CD14-positive monocyte (primary cell): Measurements from ENCODE around the gene DLGAP1. TPM values are rescaled to one million over a fixed set of nuclear protein-coding genes. Genes with fewer than 3 reads are reported as not detected.

Experiments
- DNase-seq, 3 donors: peaks; one replicate each; pipeline ENCODE4 v3.0.0-alpha.2; 2011 to 2022
- H2AFZ ChIP-seq: 2 replicates; pipeline ENCODE4 v1.6.0; 2012; ENCODE audit warnings: mild to moderate bottlenecking, low read depth, low read length, inconsistent platforms; ENCODE audit not compliant: insufficient read depth, poor library complexity, severe bottlenecking
- H3K27ac ChIP-seq, 2 donors: 1 replicate in 1 of 2; 2 replicates in 1 of 2; pipeline ENCODE4 v1.5.1; 2012 to 2013; ENCODE audit warnings: low read length in 2 of 2, control low read depth in 1 of 2, inconsistent platforms in 1 of 2, low read depth in 1 of 2, mild to moderate bottlenecking in 1 of 2
- H3K27me3 ChIP-seq, 2 donors: one replicate each; pipeline versions ENCODE4 v1.6.0 to v1.6.1; 2011 to 2013; ENCODE audit warnings: low read length in 2 of 2; ENCODE audit not compliant: control insufficient read depth in 2 of 2, insufficient read depth in 2 of 2
- H3K36me3 ChIP-seq, 2 donors: replicated peaks in 1 of 2; 1 replicate in 1 of 2; 2 replicates in 1 of 2; pipeline versions ENCODE4 v1.5.1 to v1.6.1; 2012 to 2013; ENCODE audit warnings: low read length in 2 of 2, control low read depth in 1 of 2, inconsistent platforms in 1 of 2, mild to moderate bottlenecking in 1 of 2; ENCODE audit not compliant: insufficient read depth in 2 of 2, control insufficient read depth in 1 of 2
- H3K4me1 ChIP-seq, 2 donors: 1 replicate in 1 of 2; 2 replicates in 1 of 2; pipeline versions ENCODE4 v1.5.1 to v1.6.1; 2012 to 2013; ENCODE audit warnings: low read length in 2 of 2, control low read depth in 1 of 2, inconsistent platforms in 1 of 2, mild to moderate bottlenecking in 1 of 2, moderate library complexity in 1 of 2; ENCODE audit not compliant: insufficient read depth in 2 of 2, control insufficient read depth in 1 of 2
- H3K4me2 ChIP-seq: replicated peaks from 2 replicates; pipeline ENCODE3; 2012; ENCODE audit warnings: low read length, moderate library complexity, mild to moderate bottlenecking; ENCODE audit not compliant: poor library complexity, severe bottlenecking; ENCODE audit errors: extremely low read depth
- H3K4me3 ChIP-seq, 3 experiments: fragments of 200-600 bp in 1 of 3; sonication (generic) in 1 of 3; replicated peaks in 1 of 3; 1 replicate in 2 of 3; 2 replicates in 1 of 3; pipeline ENCODE4 v1.5.1; 2011 to 2013; ENCODE audit warnings: low read length in 3 of 3, mild to moderate bottlenecking in 3 of 3, control low read depth in 2 of 3, low read depth in 2 of 3, inconsistent platforms in 1 of 3, moderate library complexity in 1 of 3
- H3K79me2 ChIP-seq: 2 replicates; pipeline ENCODE4 v1.6.0; 2012; ENCODE audit warnings: mild to moderate bottlenecking, control low read depth, inconsistent platforms, low read length, moderate library complexity; ENCODE audit not compliant: insufficient read depth
- H3K9ac ChIP-seq: 2 replicates; pipeline ENCODE4 v1.6.0; 2017; ENCODE audit warnings: low read length, mild to moderate bottlenecking; ENCODE audit not compliant: insufficient read depth, poor library complexity, severe bottlenecking
- H3K9me3 ChIP-seq, 2 donors: replicated peaks in 1 of 2; 1 replicate in 1 of 2; 2 replicates in 1 of 2; pipeline versions ENCODE4 v1.5.1 to v1.6.1; 2012 to 2013; ENCODE audit warnings: low read length in 2 of 2, control low read depth in 1 of 2; ENCODE audit not compliant: control insufficient read depth in 1 of 2, insufficient read depth in 1 of 2
- H4K20me1 ChIP-seq: 2 replicates; pipeline ENCODE4 v1.6.0; 2012; ENCODE audit warnings: mild to moderate bottlenecking, low read length, control low read depth, moderate library complexity; ENCODE audit not compliant: insufficient read depth
- H3K27ac Mint-ChIP-seq, 7 donors: one replicate each; pipeline ENCODE4 v1.8.0; 2020; ENCODE audit warnings: mild to moderate bottlenecking in 7 of 7, mixed read lengths in 7 of 7, moderate library complexity in 6 of 7, inconsistent platforms in 2 of 7
- H3K27me3 Mint-ChIP-seq, 3 donors: one replicate each; pipeline ENCODE4 v1.8.0; 2021 to 2022; ENCODE audit warnings: low read depth in 3 of 3, mild to moderate bottlenecking in 3 of 3, mixed read lengths in 3 of 3, moderate library complexity in 3 of 3, inconsistent platforms in 1 of 3
- H3K36me3 Mint-ChIP-seq, 2 donors: one replicate each; pipeline ENCODE4 v1.8.0; 2020; ENCODE audit warnings: mixed read lengths in 2 of 2, inconsistent platforms in 1 of 2, mild to moderate bottlenecking in 1 of 2
- H3K4me1 Mint-ChIP-seq: one replicate; pipeline ENCODE4 v1.8.0; 2020; ENCODE audit warnings: mild to moderate bottlenecking, mixed read lengths
- H3K4me3 Mint-ChIP-seq, 2 donors: one replicate each; pipeline ENCODE4 v1.8.0; 2020; ENCODE audit warnings: mild to moderate bottlenecking in 2 of 2, mixed read lengths in 2 of 2, moderate library complexity in 1 of 2
- H3K9me3 Mint-ChIP-seq, 7 donors: one replicate each; pipeline ENCODE4 v1.8.0; 2020 to 2022; ENCODE audit warnings: mixed read lengths in 7 of 7, mild to moderate bottlenecking in 6 of 7, moderate library complexity in 6 of 7, inconsistent platforms in 2 of 7
- CTCF ChIP-seq: fragments of 200-600 bp; IDR thresholded peaks from one replicate; pipeline ENCODE4 v1.8.0; 2022; ENCODE audit warnings: antibody characterized with exemption, mild to moderate bottlenecking
- WGBS: methylation state at CpG from one replicate; pipeline ENCODE4 v1.1.5; 2013; ENCODE audit warnings: missing lambda C conversion rate; ENCODE audit not compliant: insufficient coverage; 5-methylcytosine and 5-hydroxymethylcytosine counted together
- intact Hi-C, 2 donors: fragments of 100-400 bp; cut with micrococcal nuclease; formaldehyde crosslinking; loops; one replicate each; pipeline versions ENCODE4 v1.15.0 to v1.15.1; 2023
- polyA plus RNA-seq, 3 donors: library from polyadenylated mRNA; depleted of rRNA in 1 of 3; unstranded in 2 of 3; stranded (reverse) in 1 of 3; fragments of 300-500 nt in 2 of 3; fragments of >200 nt in 1 of 3; fragmentation: Illumina TruSeq in 2 of 3; gene quantifications; 1 replicate in 2 of 3; 2 replicates in 1 of 3; pipeline ENCODE4 v1.2.3, GENCODE V29; 2012 to 2021

Gene DLGAP1
- polyA plus RNA-seq, 3 donors: 0.09 to 0.42 TPM; not detected in 1

DNA sequence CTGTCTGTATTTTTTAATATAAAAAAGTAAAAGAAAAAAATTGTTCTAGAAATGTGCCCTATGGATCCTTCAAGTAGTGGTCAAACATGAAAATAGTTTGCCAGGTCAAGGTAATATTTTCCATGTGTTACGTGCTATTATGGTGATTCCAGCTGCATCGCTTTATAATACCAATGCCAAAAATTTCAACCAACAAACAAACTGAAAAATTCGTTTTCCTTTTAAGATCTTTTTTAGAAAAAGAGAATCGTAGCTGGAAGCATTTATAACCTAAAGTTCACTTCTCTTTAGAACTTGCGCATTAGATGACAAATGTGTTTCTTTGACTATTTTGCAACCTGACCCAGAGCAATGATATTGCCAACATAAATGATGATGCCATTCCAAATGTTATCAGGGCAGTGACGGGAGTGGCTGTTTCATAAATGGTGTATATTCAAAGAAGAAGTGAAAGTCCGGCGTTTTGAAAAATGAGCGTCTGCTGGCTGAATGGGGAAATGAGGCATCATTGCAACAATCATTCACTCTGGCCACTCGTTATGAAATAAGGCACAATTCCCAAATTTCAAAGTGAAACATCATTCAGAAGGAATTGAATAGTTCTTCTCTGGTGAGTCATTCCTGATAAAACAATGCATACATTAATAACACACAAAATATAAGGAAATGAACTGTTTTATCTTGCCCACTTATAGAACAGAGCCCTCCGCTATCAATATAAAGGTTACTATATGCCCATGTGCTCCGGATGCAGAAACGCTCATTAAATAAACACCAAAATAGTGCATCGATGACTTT is 707.7 kb downstream of the DLGAP1 start:
- whole genome bisulfite sequencing: 0% methylated on average over 1 of the region's 14 CpGs
- Histone ChIP-seq H3K4me2 (peak overlapping the region; percentile 55), H3K9ac (no peak overlapping the region), H3K9me3 (peaks cover 0 to 2% of the 10 kb centered on the region in 2 donors), H3K4me1 (peaks cover 33 to 41% of the 10 kb centered on the region in 2 donors), H2AFZ (no peak overlapping the region), H3K27ac (peak overlapping the region; percentile 81 to 86), H3K4me3 (peak overlapping the region in 1 of 3 experiments; percentile 30), H3K27me3 (no peaks in the 10 kb centered on the region), H3K36me3 (no peaks in the 10 kb centered on the region), H3K79me2 (no peaks in the 10 kb centered on the region), H4K20me1 (no peaks in the 10 kb centered on the region)
- no peaks in the 10 kb centered on the region for H3K36me3 Mint-ChIP-seq
- peaks cover 37% of the 10 kb centered on the region for H3K4me1 Mint-ChIP-seq
- peaks cover 0 to 2% (median 0%) of the 10 kb centered on the region in 3 donors for H3K27me3 Mint-ChIP-seq
- peak; percentile 94 to 99 (median 98) for DNase-seq
- intact Hi-C loops: loop anchor here (5.0 to 10.0 kb wide), 2 partner anchors 35 to 143 kb away; no protein-coding TSS in a partner anchor
- H3K27ac Mint-ChIP-seq: peak overlapping the region; percentile 87 to 97 (median 96)
- peak overlapping the region in 1 of 2 donors; percentile 42 for H3K4me3 Mint-ChIP-seq
- H3K9me3 Mint-ChIP-seq: peaks cover 0 to 9% (median 7%) of the 10 kb centered on the region in 7 donors
- no peak for TF ChIP-seq CTCF

DNA sequence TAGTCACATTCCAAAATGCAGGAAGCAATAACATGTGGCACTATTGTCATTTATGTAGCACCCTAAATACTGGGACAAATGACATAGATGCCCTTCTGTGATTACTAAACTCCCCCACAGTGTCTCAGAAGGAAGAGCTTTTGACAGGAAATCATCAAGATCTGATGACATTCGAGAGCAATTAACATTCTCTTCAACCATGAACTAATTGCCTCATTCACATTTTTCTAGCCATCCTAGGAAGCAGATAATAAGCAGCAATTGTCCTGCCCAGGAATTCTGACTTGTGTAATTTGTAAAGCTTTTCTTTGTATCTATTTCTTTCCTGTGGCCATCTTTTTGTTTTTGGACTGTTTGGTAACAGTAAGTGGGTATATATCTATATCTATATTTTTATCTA is 712.6 kb downstream of the DLGAP1 start:
- Histone ChIP-seq H3K9ac (no peak overlapping the region), H3K4me1 (peaks cover 16 to 20% of the 10 kb centered on the region in 2 donors), H3K9me3 (no peaks in the 10 kb centered on the region), H3K79me2 (no peaks in the 10 kb centered on the region), H3K4me2 (no peak overlapping the region), H2AFZ (no peak overlapping the region), H3K27ac (no peak overlapping the region), H3K4me3 (no peak overlapping the region), H3K27me3 (no peaks in the 10 kb centered on the region), H3K36me3 (no peaks in the 10 kb centered on the region), H4K20me1 (no peaks in the 10 kb centered on the region)
- Mint-ChIP-seq H3K4me1 (peaks cover 15% of the 10 kb centered on the region), H3K27me3 (peaks cover 0 to 2% (median 1%) of the 10 kb centered on the region in 3 donors), H3K27ac (no peak overlapping the region), H3K36me3 (no peaks in the 10 kb centered on the region), H3K4me3 (no peak overlapping the region), H3K9me3 (peaks cover 1 to 8% (median 3%) of the 10 kb centered on the region in 7 donors)
- TF ChIP-seq CTCF: no peak
- intact Hi-C loops: loop anchor here in 1 of 2 donors (10.0 kb wide), 1 partner anchor 138 kb away; no protein-coding TSS in a partner anchor
- WGBS: no CpG with 5 or more reads among the region's 1 CpG
- no peak for DNase-seq
